Measurements from ENCODE around the gene IPO11.

Gene IPO11

DNA sequence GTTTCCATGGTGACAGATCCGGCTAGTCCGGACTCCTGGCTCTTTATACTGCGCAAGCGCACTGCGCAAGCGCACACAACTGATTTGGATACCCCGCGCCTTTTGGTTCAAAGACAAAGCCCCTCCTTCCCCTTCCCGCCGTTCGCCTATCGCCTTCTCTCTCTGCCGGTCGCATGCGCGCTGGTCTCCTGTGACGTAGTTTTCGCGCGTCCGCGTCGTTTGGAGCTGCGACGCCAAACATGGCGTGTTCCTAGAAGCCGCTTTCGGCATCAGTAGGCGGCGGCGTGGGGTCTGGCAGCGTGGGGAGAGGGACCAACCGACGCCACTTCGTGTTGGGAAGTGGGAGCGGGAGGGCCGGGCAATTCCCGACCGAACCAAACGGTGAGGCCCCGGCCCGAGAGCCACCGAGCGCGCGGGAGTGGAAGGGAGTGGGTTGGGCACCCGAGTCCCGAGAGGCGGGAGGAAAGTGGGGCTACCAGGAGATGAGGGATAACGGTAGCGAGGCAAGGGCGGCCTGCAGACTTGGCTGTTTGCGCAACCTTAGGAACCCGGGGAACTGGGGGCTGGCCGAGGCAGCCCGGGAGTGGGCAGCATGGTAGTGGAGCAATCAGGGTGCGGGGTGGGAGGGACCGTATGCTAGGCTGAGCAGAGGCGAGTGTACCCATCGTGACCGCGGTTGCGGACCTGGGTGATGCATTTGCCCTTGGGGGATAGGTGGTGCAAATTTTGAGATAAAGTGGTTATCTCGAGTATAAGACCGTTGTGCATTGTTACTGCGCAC, at the start of gene IPO11:
TSS of gene IPO11 (plus strand) at position 215 of the 781 bp plus-strand sequence. CDS start 24,517 bp downstream, outside the sequence.
- peak; percentile 98 for DNase-seq (ENCODE audit: low read depth in 2 of 2)

DNA sequence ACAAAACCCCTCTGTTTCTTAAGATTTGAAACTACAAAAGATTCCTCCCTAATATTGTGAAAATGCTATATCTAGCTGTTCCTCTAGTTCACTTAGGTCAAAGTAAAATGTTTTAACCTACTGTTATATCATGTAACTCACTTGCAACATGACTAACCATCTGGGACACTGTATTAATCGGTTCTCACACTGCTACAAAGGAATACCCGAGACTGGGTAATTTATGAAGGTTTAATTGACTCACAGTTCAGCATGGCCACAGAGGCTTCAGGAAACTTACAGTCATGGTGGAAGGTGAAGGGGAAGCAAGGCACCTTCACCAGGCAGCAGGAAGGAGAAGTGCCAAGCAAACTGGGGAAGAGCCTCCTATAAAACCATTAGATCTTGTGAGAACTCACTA, 43.5 kb upstream of the IPO11 start:
- DNase-seq (ENCODE audit: low read depth in 2 of 2) = no peak

DNA sequence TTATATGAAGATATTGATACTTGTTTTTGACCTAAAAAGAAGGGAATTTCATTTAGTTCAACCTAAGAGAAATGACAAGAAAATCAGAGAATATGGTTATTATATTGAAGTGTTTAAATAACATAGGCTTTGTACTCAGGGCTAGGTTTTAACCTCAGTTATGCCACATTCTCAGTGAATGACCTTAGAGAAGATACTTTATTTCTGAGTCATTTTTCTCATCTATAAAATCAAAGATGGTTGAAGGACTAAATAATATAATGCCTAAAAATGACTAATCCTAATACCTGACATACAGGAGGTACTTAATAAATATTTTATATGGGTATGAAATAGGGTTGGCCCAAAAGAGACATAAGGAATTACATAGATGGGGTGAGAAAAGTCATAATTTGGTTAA, 41.2 kb upstream of the IPO11 start:
- no peak for DNase-seq (ENCODE audit: low read depth in 2 of 2)

DNA sequence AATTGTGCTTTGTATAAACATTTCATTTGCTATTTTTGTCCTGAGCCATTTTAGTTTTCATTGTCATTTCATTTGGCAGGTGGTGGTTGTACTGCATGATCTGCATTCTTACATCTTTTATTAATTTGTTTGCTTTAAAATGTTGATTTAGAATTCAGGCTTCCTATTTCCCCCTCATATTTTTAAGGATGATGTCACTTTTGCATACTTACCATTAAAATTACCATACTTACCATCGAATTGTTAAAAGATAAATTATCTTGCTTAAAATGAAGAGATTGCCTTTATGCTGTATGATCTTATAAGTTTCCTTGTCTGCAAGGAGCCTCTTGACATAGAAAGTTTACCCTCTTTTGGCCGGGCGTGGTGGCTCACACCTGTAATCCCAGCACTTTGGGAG, 40.0 kb upstream of the IPO11 start:
- no peak for DNase-seq (ENCODE audit: low read depth in 2 of 2)

DNA sequence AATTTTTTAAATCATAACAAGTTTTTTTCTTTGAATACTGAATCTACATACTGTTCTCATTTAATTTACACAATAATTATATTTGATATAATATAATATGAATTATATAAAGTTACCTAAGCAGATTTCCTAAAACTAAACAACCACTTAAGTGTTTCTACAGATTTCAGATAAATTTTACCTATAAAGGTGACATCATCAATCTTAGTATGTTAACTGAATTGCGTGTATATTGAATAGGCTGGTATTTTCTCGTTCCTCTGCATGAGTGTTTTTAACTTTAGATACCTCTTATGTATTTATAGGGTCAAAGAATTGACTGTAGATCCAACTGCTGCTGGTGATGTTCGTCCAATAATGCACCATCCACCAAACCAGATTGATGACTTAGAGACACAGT, 39.2 kb upstream of the IPO11 start:
- no peak for DNase-seq (ENCODE audit: low read depth in 2 of 2)

DNA sequence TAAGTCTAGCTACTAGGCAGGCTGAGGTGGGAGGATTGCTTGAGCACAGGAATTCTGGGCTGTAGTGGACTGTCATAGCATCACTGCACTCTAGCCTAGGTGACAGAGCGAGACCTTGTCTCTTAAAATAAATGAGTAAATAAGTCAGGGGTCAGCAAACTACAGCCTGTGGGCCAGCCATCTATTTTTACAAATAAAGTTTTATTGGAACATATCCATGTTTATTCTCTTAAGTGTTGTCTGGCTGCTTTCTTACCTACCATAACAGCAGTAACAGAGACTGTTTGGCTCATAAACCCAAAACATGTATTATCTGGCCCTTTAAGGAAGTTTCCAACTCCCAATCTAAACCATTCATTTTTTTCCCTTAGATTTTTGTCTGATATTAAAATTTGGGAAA, 38.5 kb upstream of the IPO11 start:
- no peak for DNase-seq (ENCODE audit: low read depth in 2 of 2)

DNA sequence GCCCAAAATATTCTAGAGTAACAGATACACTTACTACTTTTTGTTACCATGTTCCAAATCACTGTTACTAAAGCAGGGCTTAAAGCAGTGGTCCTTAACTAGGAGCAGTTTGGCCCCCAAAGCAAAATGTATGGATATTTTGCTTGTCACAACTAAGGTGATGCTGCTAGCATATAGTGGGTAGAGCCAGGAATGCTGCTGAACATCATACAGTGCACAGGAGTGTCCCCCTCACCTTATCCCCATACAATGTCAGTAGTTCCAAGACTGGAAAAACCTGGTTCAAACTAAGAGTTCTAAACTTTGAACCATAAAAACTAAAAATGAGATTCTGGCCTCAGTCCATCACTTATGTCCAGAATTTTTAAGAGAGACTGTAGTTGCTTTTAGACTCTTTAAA, 36.9 kb upstream of the IPO11 start:
- no peak for DNase-seq (ENCODE audit: low read depth in 2 of 2)

DNA sequence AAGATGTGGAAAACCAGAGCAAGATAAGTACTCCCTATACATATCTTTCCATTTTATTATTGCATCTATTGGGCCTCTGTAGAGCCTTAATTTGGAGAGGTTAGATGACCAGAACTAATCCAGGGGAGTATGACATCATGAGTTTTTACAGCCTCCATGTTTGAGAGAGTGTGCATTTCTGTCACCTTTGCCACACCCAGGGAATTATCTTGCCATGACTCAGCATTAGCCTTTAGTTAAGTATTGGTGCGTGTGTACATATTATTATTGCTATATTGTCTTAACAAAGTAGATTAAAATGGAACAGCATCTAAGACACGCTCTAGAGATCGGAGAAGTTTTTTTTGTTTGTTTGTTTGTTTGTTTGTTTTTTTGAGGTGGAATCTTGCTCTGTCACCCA, 36.5 kb upstream of the IPO11 start:
- DNase-seq (ENCODE audit: low read depth in 2 of 2) = no peak

DNA sequence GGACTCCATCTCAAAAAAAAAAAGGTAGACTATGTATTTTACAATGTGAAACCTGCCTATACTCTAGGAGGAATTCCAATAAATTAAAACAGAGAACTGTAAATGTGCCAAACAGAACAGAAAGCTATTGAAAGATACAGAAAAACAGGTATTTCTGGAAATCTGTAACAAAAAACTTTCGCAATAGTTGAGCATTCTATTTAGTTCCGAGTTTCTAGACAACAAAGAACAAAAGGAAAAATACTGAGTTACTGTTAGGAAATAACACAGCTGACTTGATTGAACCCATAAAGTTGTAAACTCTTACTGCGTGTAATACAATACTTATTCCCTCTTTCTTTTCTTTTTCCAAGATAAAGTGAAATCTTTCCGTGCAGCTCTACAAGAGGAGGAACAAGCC, 27.4 kb upstream of the IPO11 start:
- DNase-seq (ENCODE audit: low read depth in 2 of 2) = no peak

DNA sequence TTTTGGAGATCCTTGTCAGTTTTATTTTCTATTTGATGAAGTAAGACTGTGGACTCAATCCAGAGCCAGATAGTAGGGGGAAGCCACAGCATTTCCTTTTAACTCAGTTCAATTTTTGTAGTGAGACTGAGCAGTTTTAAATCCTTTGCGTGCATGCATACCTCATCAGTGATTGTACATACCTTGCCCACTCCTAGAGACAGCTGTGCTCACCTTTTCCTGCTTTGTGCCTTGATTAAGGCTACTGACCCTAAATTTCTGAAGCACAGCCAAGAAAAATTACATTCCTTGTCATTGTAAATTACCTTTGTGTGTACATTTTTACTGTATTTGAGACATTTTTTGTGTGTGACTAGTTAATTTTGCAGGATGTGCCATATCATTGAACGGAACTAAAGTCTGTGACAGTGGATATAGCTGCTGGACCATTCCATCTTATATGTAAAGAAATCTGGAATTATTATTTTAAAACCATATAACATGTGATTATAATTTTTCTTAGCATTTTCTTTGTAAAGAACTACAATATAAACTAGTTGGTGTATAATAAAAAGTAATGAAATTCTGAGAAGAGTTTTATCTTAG, 26.7 kb upstream of the IPO11 start:
- DNase-seq (ENCODE audit: low read depth in 2 of 2) = no peak

DNA sequence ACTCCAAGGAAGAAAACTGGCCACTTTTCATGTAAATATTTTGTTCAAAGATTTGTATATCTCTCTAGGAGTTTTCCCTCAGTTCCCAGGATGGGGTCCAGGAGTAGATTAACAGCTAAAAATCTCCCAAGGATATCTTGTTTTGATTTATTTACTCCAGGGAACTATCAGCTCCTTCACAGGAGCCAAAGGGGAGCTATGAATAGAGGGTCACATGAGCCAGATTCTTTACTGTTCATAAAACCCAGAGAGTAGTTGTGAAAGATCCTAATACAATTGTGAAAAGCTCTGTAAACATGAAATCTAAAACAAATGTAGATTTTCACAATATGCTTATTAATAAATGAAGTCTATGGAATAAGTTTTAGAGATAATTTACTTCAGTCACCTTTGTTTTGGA, 25.7 kb upstream of the IPO11 start:
- no peak for DNase-seq (ENCODE audit: low read depth in 2 of 2)

DNA sequence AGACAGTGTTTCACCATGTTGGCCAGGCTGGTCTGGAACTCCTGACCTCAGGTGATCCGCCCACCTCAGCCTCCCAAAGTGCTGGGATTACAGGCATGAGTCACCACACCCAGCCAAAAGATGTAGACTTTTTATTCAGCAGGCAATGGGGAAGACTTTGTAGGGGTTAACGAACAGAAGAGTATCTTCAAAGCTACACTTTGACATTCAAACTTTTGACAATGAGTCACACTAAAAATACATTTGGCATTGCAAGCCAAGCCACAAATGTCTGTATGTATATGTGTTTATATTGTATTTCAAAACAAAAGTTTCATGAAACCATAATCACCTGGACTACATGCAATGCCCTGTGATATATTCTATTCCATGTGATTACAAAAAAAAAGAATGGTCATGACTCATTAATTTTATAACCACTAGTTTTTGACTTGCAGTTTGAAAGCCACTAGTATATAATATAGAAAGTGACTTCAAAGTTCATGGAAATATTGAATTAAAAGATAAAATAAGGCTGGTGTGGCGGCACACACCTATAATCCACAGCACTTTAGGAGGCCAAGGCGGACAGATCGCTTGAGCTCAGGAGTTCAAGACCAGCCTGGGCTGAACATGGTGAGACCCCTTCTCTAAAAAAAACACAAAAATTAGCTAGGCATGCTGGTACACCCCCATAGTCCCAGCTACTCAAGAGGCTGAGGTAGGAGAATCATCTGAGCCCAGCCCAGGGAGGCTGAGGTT, 17.2 kb upstream of the IPO11 start:
- no peak for DNase-seq (ENCODE audit: low read depth in 2 of 2)

DNA sequence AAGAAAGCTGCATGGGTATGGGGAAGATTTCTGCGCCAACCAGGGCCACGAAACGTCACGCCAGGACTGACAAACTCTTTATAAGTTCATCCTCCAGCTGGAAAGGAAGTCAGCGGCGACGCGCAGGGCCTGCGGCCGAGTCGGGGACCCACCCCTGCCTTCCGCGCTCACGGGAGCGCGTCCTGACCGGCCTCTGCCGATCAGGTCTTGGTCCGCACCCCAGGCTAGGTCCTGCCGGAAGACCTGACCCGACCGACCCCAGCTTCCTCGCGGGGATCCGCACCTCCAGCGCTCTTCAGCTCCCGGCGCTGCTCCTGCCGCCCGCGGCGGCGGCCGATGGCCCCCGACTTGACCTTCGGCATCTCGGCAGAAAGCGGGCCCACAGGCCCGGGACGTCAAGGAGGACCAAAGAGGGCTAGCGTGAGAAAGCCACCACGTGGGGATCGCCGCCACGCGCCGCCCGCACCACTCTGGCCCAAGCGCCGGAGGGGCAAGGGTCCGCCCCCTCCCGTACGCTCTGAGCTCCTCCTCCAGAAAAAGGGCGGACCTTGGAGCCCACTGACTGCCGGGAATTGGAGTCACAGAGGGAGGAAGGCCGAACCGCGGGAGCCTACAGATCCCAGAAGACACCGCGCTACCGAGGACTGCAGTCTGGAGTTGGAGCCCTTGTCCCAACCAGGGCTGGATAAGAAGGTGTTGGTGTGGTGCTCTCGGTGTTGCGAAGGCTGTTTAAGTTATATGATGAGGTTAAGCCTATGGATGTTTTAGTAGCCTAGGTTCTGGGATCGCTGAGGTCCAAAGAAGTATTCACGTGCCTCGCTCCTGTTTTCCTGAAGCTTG, 8.9 kb upstream of the IPO11 start, which contains the start of gene DIMT1:
TSS of gene DIMT1 (minus strand) at position 495 of the 840 bp plus-strand sequence. CDS start at position 362, 133 bp downstream.
- DNase-seq (ENCODE audit: low read depth in 2 of 2) = peak; percentile 85 to 91

DNA sequence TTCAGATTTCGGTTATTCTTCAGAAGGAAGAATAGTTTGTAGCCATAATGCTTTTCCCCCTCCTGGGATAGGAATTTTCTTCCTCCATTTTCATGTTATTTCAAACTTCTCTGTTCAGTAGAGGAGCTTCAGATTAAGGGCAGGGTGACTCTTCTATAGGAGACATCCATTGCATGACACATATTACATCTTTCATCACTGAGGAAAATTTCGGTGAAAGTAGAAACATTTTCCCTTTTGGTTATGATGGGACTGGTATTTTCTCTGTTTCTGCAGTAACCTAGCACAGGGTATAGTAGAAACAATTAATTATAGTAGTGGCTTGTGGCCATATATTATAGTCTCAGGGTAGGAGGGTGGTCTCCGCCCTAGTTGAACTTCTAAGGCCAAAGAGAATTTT, 1.1 kb downstream of the IPO11 start:
- DNase-seq (ENCODE audit: low read depth in 2 of 2) = no peak

DNA sequence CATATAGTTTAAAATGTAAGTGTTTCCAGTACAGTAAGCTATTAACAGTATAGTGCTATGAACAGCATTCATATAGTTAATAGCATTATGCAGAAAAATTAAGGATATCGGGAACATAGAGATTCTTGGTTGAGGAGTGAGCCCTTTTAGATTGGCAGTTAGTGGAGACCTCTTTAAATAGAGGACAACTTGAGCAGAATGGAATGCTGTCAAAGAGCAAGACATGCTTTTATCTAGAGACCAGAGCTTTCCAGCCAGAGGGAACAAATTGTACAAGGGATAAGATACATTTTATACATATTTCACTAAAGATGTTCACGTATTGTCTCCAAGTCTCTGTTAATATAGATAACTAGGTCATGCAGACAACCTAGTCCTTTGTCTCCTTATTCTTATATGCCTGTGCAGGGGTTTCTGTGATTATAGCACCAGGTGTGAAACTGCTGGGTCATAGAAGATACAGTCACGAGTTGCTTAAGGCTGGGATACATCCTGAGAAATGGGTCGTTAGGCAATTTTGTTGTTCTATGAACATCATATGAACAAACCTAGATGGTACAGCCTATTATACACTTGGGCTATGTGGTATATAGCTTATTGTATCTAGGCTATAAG, 6.0 kb downstream of the IPO11 start:
- DNase-seq (ENCODE audit: low read depth in 2 of 2) = no peak

DNA sequence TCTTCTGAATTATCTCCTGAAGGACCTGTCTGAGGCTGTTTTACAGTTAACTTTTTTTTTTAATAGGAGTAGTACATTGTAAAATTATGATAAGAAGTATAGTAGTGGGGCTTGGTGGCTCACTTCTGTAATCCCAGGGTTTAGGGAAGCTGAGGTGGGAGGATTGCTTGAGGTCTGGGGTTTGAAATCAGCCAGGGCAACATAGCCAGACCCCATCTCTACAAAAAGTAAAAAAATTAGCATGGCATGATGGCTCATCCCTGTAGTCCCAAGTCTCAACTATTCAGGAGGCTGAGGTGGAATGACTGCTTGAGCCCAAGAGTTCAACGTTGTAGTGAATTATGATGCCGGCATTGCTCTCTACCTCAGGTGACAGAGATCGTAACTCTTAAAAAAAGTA, 7.0 kb downstream of the IPO11 start:
- no peak for DNase-seq (ENCODE audit: low read depth in 2 of 2)

DNA sequence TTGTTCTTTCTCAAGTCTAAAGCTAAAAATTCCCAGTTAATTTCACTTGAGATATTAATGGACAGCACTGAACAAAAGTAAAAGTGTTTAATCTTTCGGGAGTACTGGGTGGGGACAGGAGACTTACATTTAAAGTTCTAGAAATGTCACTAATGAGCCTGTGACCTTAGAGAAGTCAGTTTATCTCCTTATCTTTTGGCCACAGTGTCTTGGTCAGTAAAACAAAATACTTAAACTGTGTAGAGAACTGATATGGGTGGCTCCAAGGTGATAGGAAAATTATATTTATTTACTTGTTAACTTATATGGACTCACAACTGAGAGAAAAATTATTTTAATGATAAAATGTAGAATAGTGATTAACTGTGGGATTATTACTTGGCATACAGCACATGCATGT, 8.9 kb downstream of the IPO11 start:
- DNase-seq (ENCODE audit: low read depth in 2 of 2) = no peak

DNA sequence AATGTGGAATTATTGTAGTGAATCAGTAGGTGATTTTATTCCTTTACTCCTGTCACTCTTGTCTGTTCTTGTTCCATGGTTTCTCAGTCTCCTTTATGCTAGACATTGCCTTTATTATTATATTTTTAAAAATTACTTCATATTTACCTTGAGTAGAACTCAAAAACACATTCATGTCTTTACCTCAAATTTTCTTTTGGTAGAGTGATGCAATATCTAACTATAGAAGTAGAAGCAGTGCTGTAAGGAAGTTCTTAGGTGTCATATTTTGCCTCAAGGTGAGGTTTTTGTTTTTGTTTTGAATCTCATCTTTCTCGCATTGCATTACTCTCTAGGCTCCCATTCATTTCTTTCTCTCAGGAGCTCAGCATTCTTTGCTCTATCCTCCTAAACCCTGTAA, 12.2 kb downstream of the IPO11 start:
- no peak for DNase-seq (ENCODE audit: low read depth in 2 of 2)

DNA sequence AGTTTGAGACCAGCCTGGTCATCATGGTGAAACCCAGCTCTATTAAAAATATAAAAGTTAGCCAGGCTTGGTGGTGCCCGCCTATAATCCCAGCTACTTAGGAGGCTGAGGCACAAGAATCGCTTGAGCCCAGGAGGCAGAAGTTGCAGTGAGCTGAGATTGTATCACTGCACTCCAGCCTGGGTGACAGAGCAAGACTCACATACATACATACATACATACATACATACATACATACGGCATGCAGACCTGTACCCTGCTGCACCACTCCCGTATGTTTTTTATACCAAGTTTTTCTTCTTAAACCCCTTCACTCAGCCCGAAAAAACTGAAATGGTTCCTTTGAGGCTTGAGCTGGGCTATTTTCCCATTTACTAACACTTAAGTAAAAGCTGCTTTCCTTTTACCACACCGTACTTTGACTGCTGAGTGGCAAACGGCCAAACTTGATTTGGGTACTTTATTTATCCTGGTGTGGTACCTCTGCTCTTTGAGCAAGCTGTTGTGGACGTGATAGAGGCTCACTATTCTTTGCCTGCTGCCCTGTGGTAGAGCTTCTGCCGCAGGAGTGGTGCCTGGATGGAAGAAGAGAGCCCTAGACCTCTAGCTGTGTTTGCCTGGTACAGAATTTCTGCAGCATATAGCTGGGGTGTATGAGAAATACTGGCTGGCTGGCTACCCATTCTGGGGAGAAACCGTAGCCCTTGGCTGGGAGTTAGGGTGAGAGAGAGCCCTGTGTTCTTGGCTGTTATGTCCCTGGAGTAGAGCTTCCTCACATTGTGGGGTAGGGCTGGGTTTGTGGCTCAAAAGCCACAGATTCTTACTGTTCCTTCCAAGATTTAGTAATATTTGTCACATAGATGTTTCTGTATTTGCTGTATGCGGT, 19.4 kb downstream of the IPO11 start:
- no peak for DNase-seq (ENCODE audit: low read depth in 2 of 2)

DNA sequence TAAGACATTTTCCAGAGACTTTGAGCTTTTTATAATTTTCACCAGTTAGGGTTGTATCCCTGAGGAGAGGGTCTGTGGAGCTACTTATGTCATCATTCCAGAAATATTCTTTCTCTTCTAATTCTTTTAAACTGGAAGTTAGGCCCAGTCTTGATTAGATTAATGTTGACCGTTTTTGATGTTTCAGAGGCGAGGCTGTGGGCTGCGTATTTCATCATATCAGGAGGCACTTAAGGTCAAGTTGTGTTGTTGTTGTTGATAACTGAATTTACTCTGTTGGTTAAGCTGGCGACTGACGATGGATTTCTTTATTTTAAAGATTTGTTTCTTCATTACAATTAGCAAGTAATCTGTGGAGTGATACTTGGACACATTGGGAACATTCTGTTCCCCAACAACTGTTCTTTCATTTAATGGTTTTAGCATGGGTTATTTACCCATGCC, 20.1 kb downstream of the IPO11 start:
- no peak for DNase-seq (ENCODE audit: low read depth in 2 of 2)
